B cell (primary cell): ENCODE results near the gene PLS1.

Experiments used
- CTCF ChIP-seq: fragments of 200-600 bp; IDR thresholded peaks from one replicate; pipeline ENCODE4 v1.8.0; 2022; ENCODE audit warnings: antibody characterized with exemption, mild to moderate bottlenecking
- EZH2 ChIP-seq: IDR thresholded peaks from 2 replicates; pipeline ENCODE4 v1.6.1; 2012; ENCODE audit warnings: borderline replicate concordance, low read depth, mild to moderate bottlenecking, moderate library complexity, low read length; ENCODE audit not compliant: insufficient read depth, poor library complexity, severe bottlenecking

GRCh38 chr3:142576792-142577191, 19.4 kb upstream of the PLS1 start:
- TF ChIP-seq CTCF = no peak
- TF ChIP-seq EZH2 = no peak
